WTC11 (cell line): ENCODE data around the gene BMP3. TPM values are rescaled to one million over a fixed set of nuclear protein-coding genes. Genes with fewer than 3 reads are reported as not detected.

ENCODE experiments used
- ATAC-seq: fragments of 200-7000 bp; cut with Tn5 transposase; 2 replicates; pipeline ENCODE4 v1.10.0; 2021; ENCODE audit warnings: mild to moderate bottlenecking, moderate library complexity
- CTCF ChIA-PET: fragments of 300-600 bp; sonication (Branson Sonifier 250); formaldehyde crosslinking; loops from one replicate; lab custom pipeline; 2021; ENCODE audit warnings: antibody characterized with exemption; lab: Charles Lee
- POLR2A ChIA-PET: fragments of 350-600 bp; sonication (Branson Sonifier 250); formaldehyde crosslinking; loops from one replicate; lab custom pipeline; 2021; ENCODE audit warnings: antibody characterized with exemption; lab: Charles Lee
- DNase-seq: peaks from one replicate; pipeline ENCODE4 v3.0.0; 2021; ENCODE audit warnings: low spot score
- H3K27ac Mint-ChIP-seq: 2 replicates; pipeline ENCODE4 v1.8.0; 2021; ENCODE audit warnings: mixed read lengths
- H3K27me3 Mint-ChIP-seq: 2 replicates; pipeline ENCODE4 v1.8.0; 2021; ENCODE audit warnings: low read depth, mild to moderate bottlenecking, moderate library complexity, mixed read lengths
- H3K36me3 Mint-ChIP-seq: 2 replicates; pipeline ENCODE4 v1.8.0; 2021; ENCODE audit warnings: mixed read lengths
- H3K4me1 Mint-ChIP-seq: 2 replicates; pipeline ENCODE4 v1.8.0; 2022; ENCODE audit warnings: mixed read lengths
- H3K4me3 Mint-ChIP-seq: 2 replicates; pipeline ENCODE4 v1.8.0; 2021; ENCODE audit warnings: mild to moderate bottlenecking, moderate library complexity, mixed read lengths
- H3K9me3 Mint-ChIP-seq: 2 replicates; pipeline ENCODE4 v1.8.0; 2021; ENCODE audit warnings: mixed read lengths
- ATF2 ChIP-seq: sonication (generic); formaldehyde crosslinking; IDR thresholded peaks from 2 replicates; pipeline ENCODE4 v1.8.1; 2022; ENCODE audit warnings: low read depth, missing genetic modification reagents, borderline replicate concordance
- ELF4 ChIP-seq: sonication (generic); formaldehyde crosslinking; IDR thresholded peaks from 2 replicates; pipeline ENCODE4 v1.8.1; 2022; ENCODE audit warnings: low read depth, mild to moderate bottlenecking, moderate library complexity, missing genetic modification reagents
- ETV6 ChIP-seq: sonication (generic); formaldehyde crosslinking; IDR thresholded peaks from 2 replicates; pipeline ENCODE4 v1.8.1; 2022; ENCODE audit warnings: mild to moderate bottlenecking, missing genetic modification reagents
- GABPB1 ChIP-seq: sonication (generic); formaldehyde crosslinking; IDR thresholded peaks from 2 replicates; pipeline ENCODE4 v1.8.1; 2023; ENCODE audit warnings: mild to moderate bottlenecking, missing genetic modification reagents
- HMGXB4 ChIP-seq: sonication (generic); formaldehyde crosslinking; IDR thresholded peaks from 2 replicates; pipeline ENCODE4 v1.8.1; 2023; ENCODE audit warnings: mild to moderate bottlenecking, moderate library complexity, missing genetic modification reagents
- IRF2 ChIP-seq: sonication (generic); formaldehyde crosslinking; IDR thresholded peaks from 2 replicates; pipeline ENCODE4 v1.8.0; 2022; ENCODE audit warnings: low read depth, missing genetic modification reagents, borderline replicate concordance
- MXD4 ChIP-seq: fragments of 250-450 bp; sonication (Bioruptor Pico); IDR thresholded peaks from 2 replicates; pipeline ENCODE4 v1.8.0; 2021; ENCODE audit warnings: mild to moderate bottlenecking, moderate library complexity, borderline replicate concordance
- NFE2L1 ChIP-seq: sonication (generic); formaldehyde crosslinking; IDR thresholded peaks from 2 replicates; pipeline ENCODE4 v1.8.1; 2023; ENCODE audit warnings: missing genetic modification reagents
- OVOL2 ChIP-seq: fragments of 250-450 bp; sonication (Bioruptor Pico); IDR thresholded peaks from 2 replicates; pipeline ENCODE4 v1.9.0; 2021; ENCODE audit warnings: mild to moderate bottlenecking, borderline replicate concordance
- PRDM15 ChIP-seq: sonication (generic); formaldehyde crosslinking; IDR thresholded peaks from 2 replicates; pipeline ENCODE4 v1.8.0; 2022; ENCODE audit warnings: missing genetic modification reagents
- PRRX2 ChIP-seq: fragments of 250-450 bp; sonication (Bioruptor Pico); IDR thresholded peaks from 2 replicates; pipeline ENCODE4 v1.8.0; 2021; ENCODE audit warnings: mild to moderate bottlenecking
- SMAD3 ChIP-seq: sonication (generic); formaldehyde crosslinking; IDR thresholded peaks from 2 replicates; pipeline ENCODE4 v1.8.0; 2022; ENCODE audit warnings: missing genetic modification reagents, mild to moderate bottlenecking, borderline replicate concordance
- SOX15 ChIP-seq: fragments of 250-450 bp; sonication (Bioruptor Pico); IDR thresholded peaks from 2 replicates; pipeline ENCODE4 v1.9.0; 2021; ENCODE audit warnings: mild to moderate bottlenecking
- STAT6 ChIP-seq: sonication (generic); formaldehyde crosslinking; conservative IDR thresholded peaks from 2 replicates; pipeline ENCODE4 v1.8.1; 2023; ENCODE audit warnings: mild to moderate bottlenecking, low read depth, missing genetic modification reagents, moderate library complexity
- TEAD1 ChIP-seq: sonication (generic); formaldehyde crosslinking; IDR thresholded peaks from 2 replicates; pipeline ENCODE4 v1.8.0; 2022; ENCODE audit warnings: mild to moderate bottlenecking, missing genetic modification reagents
- TEAD4 ChIP-seq: sonication (generic); formaldehyde crosslinking; IDR thresholded peaks from 2 replicates; pipeline ENCODE4 v1.8.0; 2022; ENCODE audit warnings: mild to moderate bottlenecking, missing genetic modification reagents
- ZBTB21 ChIP-seq: sonication (generic); formaldehyde crosslinking; IDR thresholded peaks from 2 replicates; pipeline ENCODE4 v1.8.1; 2023; ENCODE audit warnings: mild to moderate bottlenecking, missing genetic modification reagents, borderline replicate concordance
- ZBTB43 ChIP-seq: sonication (generic); formaldehyde crosslinking; IDR thresholded peaks from 2 replicates; pipeline ENCODE4 v1.8.1; 2023; ENCODE audit warnings: mild to moderate bottlenecking, missing genetic modification reagents
- ZNF396 ChIP-seq: fragments of 250-450 bp; sonication (Bioruptor Pico); IDR thresholded peaks from 2 replicates; pipeline ENCODE4 v1.8.0; 2021; ENCODE audit warnings: mild to moderate bottlenecking, moderate library complexity, borderline replicate concordance
- ZSCAN18 ChIP-seq: fragments of 250-450 bp; sonication (Bioruptor Pico); IDR thresholded peaks from 2 replicates; pipeline ENCODE4 v2.1.2; 2022; ENCODE audit warnings: mild to moderate bottlenecking, moderate library complexity
- total RNA-seq: library from RNA; stranded (reverse); gene quantifications from 3 replicates; pipeline ENCODE4 v1.2.3, GENCODE V29; 2021

The BMP3 gene
- total RNA-seq, 1 experiment from 2014 or later, result 0.55 TPM

GRCh38 chr4:81096566-81096965, 66.1 kb downstream of the BMP3 start:
- no peaks in the 10 kb centered on the region for H3K27me3 Mint-ChIP-seq
- no peak overlapping the region for H3K27ac Mint-ChIP-seq
- ChIA-PET POLR2A (no interaction called here), CTCF (no interaction called here)
- H3K36me3 Mint-ChIP-seq, result no peaks in the 10 kb centered on the region
- H3K4me3 Mint-ChIP-seq, result no peak overlapping the region
- no peaks in the 10 kb centered on the region for H3K9me3 Mint-ChIP-seq
- DNase-seq (no peak), ATAC-seq (no peak)
- no peaks in the 10 kb centered on the region for H3K4me1 Mint-ChIP-seq
- no peak for TF ChIP-seq PRDM15 (CRISPR knock-in tag)
- TF ChIP-seq ZNF396 (CRISPR knock-in tag), result no peak
- TF ChIP-seq MXD4 (CRISPR knock-in tag), result no peak
- no peak for TF ChIP-seq ZBTB43

GRCh38 chr4:81102107-81102506, 71.6 kb downstream of the BMP3 start:
- no peak for TF ChIP-seq GABPB1 (CRISPR knock-in tag)
- TF ChIP-seq SMAD3, result no peak
- no peak for TF ChIP-seq STAT6 (CRISPR knock-in tag)
- no peak for TF ChIP-seq OVOL2
- no peak for TF ChIP-seq IRF2 (CRISPR knock-in tag)
- no peak for TF ChIP-seq ZBTB21
- no peak for TF ChIP-seq ZSCAN18 (CRISPR knock-in tag)
- no peak for TF ChIP-seq SOX15 (CRISPR knock-in tag)
- no peak for TF ChIP-seq NFE2L1 (CRISPR knock-in tag)
- TF ChIP-seq PRRX2 (CRISPR knock-in tag), result no peak
- TF ChIP-seq TEAD4, result no peak
- TF ChIP-seq ATF2 (CRISPR knock-in tag), result no peak
- TF ChIP-seq HMGXB4, result no peak
- no peak for TF ChIP-seq ELF4
- no peak for TF ChIP-seq TEAD1
- TF ChIP-seq ETV6 (CRISPR knock-in tag), result no peak

More at GRCh38 chr4:81102107-81102506, 71.6 kb downstream of the BMP3 start:
- Mint-ChIP-seq H3K27ac (no peak overlapping the region), H3K4me1 (no peaks in the 10 kb centered on the region), H3K4me3 (no peak overlapping the region), H3K27me3 (no peaks in the 10 kb centered on the region), H3K9me3 (peaks cover under 1% of the 10 kb centered on the region; the same call in 1 of the 2 replicates), H3K36me3 (no peaks in the 10 kb centered on the region)
- POLR2A ChIA-PET, result no interaction called here
- DNase-seq, result no peak
- CTCF ChIA-PET, result no interaction called here
- no peak for ATAC-seq
